ENCODE measurements around the gene DDB1. TPM values are rescaled to one million over a fixed set of nuclear protein-coding genes. Genes with fewer than 3 reads are reported as not detected.

The DDB1 gene
- total RNA-seq, 6 donors from 2014 or later, result 98.4 to 152 (median 139) TPM

GRCh38 chr11:61350803-61351202 lies 17.9 kb upstream of the DDB1 start:
- Histone ChIP-seq H3K4me1 (no peaks in the 10 kb centered on the region), H3K27me3 (no peaks in the 10 kb centered on the region), H3K27ac (no peak overlapping the region), H3K36me3 (peaks cover 3 to 79% (median 63%) of the 10 kb centered on the region in 4 donors), H3K4me3 (no peak overlapping the region), H3K9me3 (no peaks in the 10 kb centered on the region)
- ATAC-seq (ENCODE audit: low FRiP score in 2 of 2), result no peak
- no peak for TF ChIP-seq POLR2A (IDR thresholded peaks at IDR 0.05)
- no peak for TF ChIP-seq EP300 (IDR thresholded peaks at IDR 0.05)
- TF ChIP-seq, protein P1, sequence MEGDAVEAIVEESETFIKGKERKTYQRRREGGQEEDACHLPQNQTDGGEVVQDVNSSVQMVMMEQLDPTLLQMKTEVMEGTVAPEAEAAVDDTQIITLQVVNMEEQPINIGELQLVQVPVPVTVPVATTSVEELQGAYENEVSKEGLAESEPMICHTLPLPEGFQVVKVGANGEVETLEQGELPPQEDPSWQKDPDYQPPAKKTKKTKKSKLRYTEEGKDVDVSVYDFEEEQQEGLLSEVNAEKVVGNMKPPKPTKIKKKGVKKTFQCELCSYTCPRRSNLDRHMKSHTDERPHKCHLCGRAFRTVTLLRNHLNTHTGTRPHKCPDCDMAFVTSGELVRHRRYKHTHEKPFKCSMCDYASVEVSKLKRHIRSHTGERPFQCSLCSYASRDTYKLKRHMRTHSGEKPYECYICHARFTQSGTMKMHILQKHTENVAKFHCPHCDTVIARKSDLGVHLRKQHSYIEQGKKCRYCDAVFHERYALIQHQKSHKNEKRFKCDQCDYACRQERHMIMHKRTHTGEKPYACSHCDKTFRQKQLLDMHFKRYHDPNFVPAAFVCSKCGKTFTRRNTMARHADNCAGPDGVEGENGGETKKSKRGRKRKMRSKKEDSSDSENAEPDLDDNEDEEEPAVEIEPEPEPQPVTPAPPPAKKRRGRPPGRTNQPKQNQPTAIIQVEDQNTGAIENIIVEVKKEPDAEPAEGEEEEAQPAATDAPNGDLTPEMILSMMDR (IDR thresholded peaks at IDR 0.05), result no peak
- no peak for TF ChIP-seq POLR2AphosphoS5 (IDR thresholded peaks at IDR 0.05)
- 92 to 95% methylated on average over 8 of the region's 8 CpGs for WGBS, 2 donors
- DNase-seq, result no peak

- Histone ChIP-seq H3K27me3 (no peaks in the 10 kb centered on the region), H3K4me3 (no peak overlapping the region), H3K36me3 (peaks cover 3 to 79% (median 63%) of the 10 kb centered on the region in 4 donors), H3K9me3 (no peaks in the 10 kb centered on the region), H3K4me1 (no peaks in the 10 kb centered on the region), H3K27ac (no peak overlapping the region)
- TF ChIP-seq EP300 (IDR thresholded peaks at IDR 0.05) (no peak), POLR2A (IDR thresholded peaks at IDR 0.05) (no peak), POLR2AphosphoS5 (IDR thresholded peaks at IDR 0.05) (no peak)
- TF ChIP-seq, protein P1 (IDR thresholded peaks at IDR 0.05), result no peak
- 100% methylated on average over 1 of the region's 1 CpG; no CpG with 5 or more reads in 1 of the 2 donors for WGBS, 2 donors
- no peak for DNase-seq
- peak in 1 of 2 donors; percentile 4 for ATAC-seq (ENCODE audit: low FRiP score in 2 of 2)
These were observed 17.4 kb upstream of the DDB1 start for GRCh38 chr11:61350336-61350735.

DNA sequence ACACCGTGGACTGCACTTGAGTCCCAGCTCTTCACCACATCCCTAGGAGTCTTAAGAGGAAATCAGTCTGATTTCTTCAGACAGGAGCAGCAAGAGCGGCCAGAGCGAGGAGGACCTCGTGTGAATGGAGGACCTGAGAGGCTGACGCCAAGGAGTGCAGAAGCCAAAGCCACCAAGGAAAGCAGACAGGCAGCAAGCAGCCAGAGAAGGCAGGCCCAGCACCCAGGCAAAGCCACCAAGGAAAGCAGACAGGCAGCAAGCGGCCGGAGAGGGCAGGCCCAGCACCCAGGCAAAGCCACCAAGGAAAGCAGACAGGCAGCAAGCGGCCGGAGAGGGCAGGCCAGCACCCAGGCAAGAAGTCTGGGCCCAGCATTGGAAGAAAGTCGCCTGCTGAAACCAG lies 17.0 kb upstream of the DDB1 start:
- TF ChIP-seq, protein P1 (IDR thresholded peaks at IDR 0.05), result no peak
- TF ChIP-seq POLR2AphosphoS5 (IDR thresholded peaks at IDR 0.05) (no peak), EP300 (IDR thresholded peaks at IDR 0.05) (no peak), POLR2A (IDR thresholded peaks at IDR 0.05) (no peak)
- Histone ChIP-seq H3K4me1 (no peaks in the 10 kb centered on the region), H3K27ac (no peak overlapping the region), H3K36me3 (peaks cover 3 to 78% (median 63%) of the 10 kb centered on the region in 4 donors), H3K4me3 (no peak overlapping the region), H3K9me3 (no peaks in the 10 kb centered on the region), H3K27me3 (no peaks in the 10 kb centered on the region)
- 93 to 95% methylated on average over 9 to 10 of the region's 10 CpGs for WGBS, 2 donors
- ATAC-seq (ENCODE audit: low FRiP score in 2 of 2) (no peak), DNase-seq (no peak)

DNA sequence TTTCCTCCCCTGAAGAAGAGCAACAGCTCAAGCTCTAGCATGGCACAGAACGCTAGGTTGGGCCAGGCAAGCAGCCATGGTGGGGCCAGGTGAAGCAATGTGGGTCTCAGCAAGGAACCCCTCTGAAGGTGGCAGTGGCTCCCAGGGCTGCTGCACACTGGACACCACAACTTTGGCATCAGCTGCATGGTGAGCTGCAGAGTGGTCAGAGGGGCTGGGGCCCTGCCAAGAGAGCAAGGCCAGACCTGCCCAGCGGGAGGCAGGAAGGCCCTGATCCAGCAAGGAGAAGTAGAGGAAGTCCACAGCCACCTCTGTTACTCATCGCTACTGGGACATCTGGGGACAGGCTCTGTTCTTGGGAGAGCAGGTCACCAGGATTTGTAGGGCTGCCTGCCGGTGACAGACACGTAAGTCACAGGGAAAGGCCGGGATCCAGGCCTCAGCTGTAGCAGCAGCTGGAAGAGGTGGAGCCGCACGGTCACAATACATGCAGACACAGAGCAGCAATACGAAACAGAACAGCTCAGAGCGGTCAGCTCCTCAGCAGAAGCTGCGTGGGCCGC lies 16.4 kb upstream of the DDB1 start:
- Histone ChIP-seq H3K9me3 (no peaks in the 10 kb centered on the region), H3K4me1 (no peaks in the 10 kb centered on the region), H3K27me3 (no peaks in the 10 kb centered on the region), H3K4me3 (no peak overlapping the region), H3K27ac (no peak overlapping the region), H3K36me3 (peaks cover 3 to 78% (median 62%) of the 10 kb centered on the region in 4 donors)
- TF ChIP-seq, protein P1 (IDR thresholded peaks at IDR 0.05), result no peak
- no peak for TF ChIP-seq EP300 (IDR thresholded peaks at IDR 0.05)
- no peak for TF ChIP-seq POLR2A (IDR thresholded peaks at IDR 0.05)
- TF ChIP-seq POLR2AphosphoS5 (IDR thresholded peaks at IDR 0.05), result no peak
- ATAC-seq (ENCODE audit: low FRiP score in 2 of 2) (no peak), DNase-seq (no peak)
- WGBS, 2 donors, result 85 to 94% methylated on average over 11 to 12 of the region's 12 CpGs

- no peak for ATAC-seq (ENCODE audit: low FRiP score in 2 of 2)
- H3K36me3 ChIP-seq, result peaks cover under 1 to 73% (median 54%) of the 10 kb centered on the region in 4 donors
These were observed 15.1 kb upstream of the DDB1 start for GRCh38 chr11:61347916-61348461.

More at GRCh38 chr11:61347916-61348461, 15.1 kb upstream of the DDB1 start:
- Histone ChIP-seq H3K4me3 (no peak overlapping the region), H3K4me1 (no peaks in the 10 kb centered on the region), H3K27ac (peak overlapping the region in 2 of 4 donors; percentile 51 to 56), H3K27me3 (no peaks in the 10 kb centered on the region), H3K9me3 (no peaks in the 10 kb centered on the region)
- WGBS, 2 donors, result 66 to 74% methylated on average over 11 of the region's 11 CpGs
- TF ChIP-seq, protein P1 (IDR thresholded peaks at IDR 0.05), result peak in 2 of 6 experiments; percentile 7 to 13
- TF ChIP-seq EP300 (IDR thresholded peaks at IDR 0.05) (no peak), POLR2AphosphoS5 (IDR thresholded peaks at IDR 0.05) (no peak), POLR2A (IDR thresholded peaks at IDR 0.05) (peak in 1 of 4 donors; percentile 27)
- DNase-seq, result peak in 1 of 2 donors; percentile 57
